RWPE2 (cell line): ENCODE data around the gene TTC23L.

Experiments
- ATAC-seq: fragments of 200-7000 bp; cut with Tn5 transposase; 3 replicates; pipeline ENCODE4 v1.9.1; 2021; ENCODE audit warnings: low read depth
- DNase-seq: peaks from one replicate; pipeline ENCODE4 v3.0.0-alpha.2; 2020; ENCODE audit warnings: low spot score
- H3K27ac ChIP-seq: fragments of 450-650 bp; 2 replicates; pipeline ENCODE4 v1.5.1; 2017; ENCODE audit warnings: mild to moderate bottlenecking; ENCODE audit not compliant: poor library complexity, severe bottlenecking
- H3K27me3 ChIP-seq: fragments of 250-450 bp; sonication (Bioruptor Pico); 2 replicates; pipeline ENCODE4 v1.5.1; 2021; ENCODE audit warnings: mild to moderate bottlenecking, moderate library complexity; ENCODE audit not compliant: insufficient read depth, poor library complexity, severe bottlenecking
- H3K36me3 ChIP-seq: fragments of 250-450 bp; sonication (Bioruptor Pico); 2 replicates; pipeline ENCODE4 v1.5.1; 2020; ENCODE audit warnings: low read depth, mild to moderate bottlenecking, moderate library complexity
- H3K4me1 ChIP-seq: fragments of 250-450 bp; sonication (Bioruptor Pico); 2 replicates; pipeline ENCODE4 v1.5.1; 2021; ENCODE audit warnings: mild to moderate bottlenecking, moderate library complexity; ENCODE audit not compliant: insufficient read depth, poor library complexity, severe bottlenecking
- H3K4me3 ChIP-seq: fragments of 250-450 bp; sonication (Bioruptor Pico); 2 replicates; pipeline ENCODE4 v1.5.1; 2021; ENCODE audit warnings: mild to moderate bottlenecking, moderate library complexity; ENCODE audit not compliant: severe bottlenecking
- H3K9me3 ChIP-seq: fragments of 250-450 bp; sonication (Bioruptor Pico); 2 replicates; pipeline ENCODE4 v1.5.1; 2021; ENCODE audit warnings: mild to moderate bottlenecking, moderate library complexity; ENCODE audit not compliant: severe bottlenecking
- CTCF ChIP-seq: fragments of 450-650 bp; IDR thresholded peaks from one replicate; pipeline ENCODE4 v1.5.1; 2017; ENCODE audit warnings: mild to moderate bottlenecking, moderate library complexity; ENCODE audit not compliant: poor library complexity, severe bottlenecking

The TTC23L gene

GRCh38 chr5:34929720-34930461 lies 90.9 kb downstream of the TTC23L start:
- Histone ChIP-seq H3K36me3 (peaks cover 39% of the 10 kb centered on the region), H3K9me3 (no peaks in the 10 kb centered on the region), H3K27me3 (no peaks in the 10 kb centered on the region), H3K27ac (peak overlapping the region; percentile 76), H3K4me3 (peak overlapping the region; percentile 86), H3K4me1 (peaks cover 12% of the 10 kb centered on the region)
- DNase-seq = peak; percentile 89
- peak; percentile 63 for ATAC-seq
- TF ChIP-seq CTCF = no peak

- Histone ChIP-seq H3K27me3 (no peaks in the 10 kb centered on the region), H3K36me3 (peaks cover 39% of the 10 kb centered on the region), H3K4me3 (peak overlapping the region; percentile 86), H3K4me1 (peaks cover 12% of the 10 kb centered on the region), H3K27ac (peak overlapping the region; percentile 76), H3K9me3 (no peaks in the 10 kb centered on the region)
- DNase-seq = no peak
- no peak for ATAC-seq
- TF ChIP-seq CTCF = no peak
Observed at GRCh38 chr5:34930462-34930844, 91.5 kb downstream of the TTC23L start.

DNA sequence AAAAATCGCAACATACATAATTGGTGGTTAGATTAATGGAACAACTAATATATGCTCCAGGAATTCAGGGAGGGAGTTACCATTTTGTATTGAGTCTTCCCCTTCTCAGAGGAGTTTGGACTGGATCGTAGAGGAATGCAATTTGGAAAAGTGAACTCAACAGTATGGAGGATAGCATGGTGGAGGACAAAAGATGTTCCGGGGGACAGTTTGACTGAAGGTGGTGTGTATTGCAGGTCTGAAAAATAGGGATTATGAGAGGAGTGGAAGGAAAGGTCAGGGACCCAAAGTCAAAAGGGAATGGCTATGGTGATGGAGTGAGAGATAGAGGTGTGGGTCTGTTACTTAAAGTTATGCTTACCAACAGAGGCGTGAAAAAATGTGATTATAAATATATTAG lies 91.9 kb downstream of the TTC23L start:
- ATAC-seq (no peak), DNase-seq (no peak)
- peak overlapping the region; percentile 76 for H3K27ac ChIP-seq
- peaks cover 12% of the 10 kb centered on the region for H3K4me1 ChIP-seq
- no peaks in the 10 kb centered on the region for H3K27me3 ChIP-seq
- no peak for TF ChIP-seq CTCF
- peak overlapping the region; percentile 86 for H3K4me3 ChIP-seq
- H3K9me3 ChIP-seq = no peaks in the 10 kb centered on the region
- peaks cover 39% of the 10 kb centered on the region for H3K36me3 ChIP-seq

DNA sequence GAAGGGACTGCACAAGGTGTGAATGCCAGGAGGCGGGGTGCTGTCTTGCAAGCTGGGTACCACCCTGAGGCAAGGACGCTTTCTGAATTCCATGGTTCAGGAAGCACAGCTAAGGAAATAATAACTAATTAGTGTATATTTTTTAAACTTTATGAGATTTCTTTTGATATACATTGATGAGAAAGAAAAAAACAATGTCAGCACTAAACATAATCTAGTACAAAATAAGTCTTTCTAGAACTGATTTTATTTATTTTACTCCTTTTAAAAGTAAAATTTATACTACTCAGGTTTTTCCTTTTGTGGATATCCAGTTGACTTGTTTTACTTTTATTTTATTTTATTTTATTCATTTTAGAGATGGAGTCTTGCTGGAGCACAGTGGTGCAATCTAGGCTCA lies 94.0 kb downstream of the TTC23L start:
- Histone ChIP-seq H3K4me1 (peaks cover 12% of the 10 kb centered on the region), H3K9me3 (no peaks in the 10 kb centered on the region), H3K27ac (no peak overlapping the region), H3K27me3 (no peaks in the 10 kb centered on the region), H3K36me3 (peaks cover 46% of the 10 kb centered on the region), H3K4me3 (no peak overlapping the region)
- DNase-seq = no peak
- no peak for ATAC-seq
- no peak for TF ChIP-seq CTCF

GRCh38 chr5:34941936-34942335 lies 103.0 kb downstream of the TTC23L start:
- Histone ChIP-seq H3K9me3 (no peaks in the 10 kb centered on the region), H3K27me3 (no peaks in the 10 kb centered on the region), H3K27ac (no peak overlapping the region), H3K4me1 (no peaks in the 10 kb centered on the region), H3K36me3 (peaks cover 91% of the 10 kb centered on the region), H3K4me3 (no peak overlapping the region)
- no peak for ATAC-seq
- DNase-seq = no peak
- no peak for TF ChIP-seq CTCF
